ENCODE measurements around the gene PECR.

PECR gene

DNA sequence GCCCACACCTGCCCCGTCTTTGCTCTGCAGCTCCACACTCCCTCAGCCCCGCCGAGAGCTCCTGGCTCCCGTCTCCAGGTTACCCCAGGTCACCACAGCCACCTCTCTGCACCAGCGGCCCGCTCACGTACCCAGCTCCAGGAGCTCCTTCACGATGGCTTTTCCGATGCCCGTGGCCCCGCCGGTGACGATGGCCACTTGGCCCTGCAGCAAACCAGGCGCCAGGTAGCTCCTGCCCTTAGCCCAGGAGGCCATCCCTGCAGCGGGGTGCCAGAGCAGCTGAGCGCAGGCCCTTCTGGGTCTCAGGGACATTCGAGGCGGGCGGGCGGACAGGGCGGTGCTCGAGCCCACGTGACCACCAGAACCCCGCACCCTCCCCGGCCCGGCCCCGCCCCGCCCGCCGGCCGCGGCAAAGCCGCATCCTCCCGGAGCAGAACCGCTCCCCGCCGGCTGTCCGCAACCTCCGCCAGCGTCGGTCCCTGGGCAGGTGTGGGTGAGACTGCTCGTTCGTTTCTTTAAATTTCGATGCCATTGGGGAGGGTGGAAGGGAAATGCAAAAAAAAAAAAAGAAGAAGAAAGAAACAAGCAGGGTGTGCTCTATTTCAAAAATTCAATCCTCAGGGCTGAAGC lies at the start of gene PECR, which contains the start of gene TMEM169:
PECR (minus strand) TSS at position 323 of the 630 bp plus-strand sequence; CDS start at position 255, 68 bp downstream.
TMEM169 (plus strand) TSS at position 433 of the 630 bp plus-strand sequence. CDS start 14,045 bp downstream, outside the sequence.
- peak; percentile 87 for DNase-seq

DNA sequence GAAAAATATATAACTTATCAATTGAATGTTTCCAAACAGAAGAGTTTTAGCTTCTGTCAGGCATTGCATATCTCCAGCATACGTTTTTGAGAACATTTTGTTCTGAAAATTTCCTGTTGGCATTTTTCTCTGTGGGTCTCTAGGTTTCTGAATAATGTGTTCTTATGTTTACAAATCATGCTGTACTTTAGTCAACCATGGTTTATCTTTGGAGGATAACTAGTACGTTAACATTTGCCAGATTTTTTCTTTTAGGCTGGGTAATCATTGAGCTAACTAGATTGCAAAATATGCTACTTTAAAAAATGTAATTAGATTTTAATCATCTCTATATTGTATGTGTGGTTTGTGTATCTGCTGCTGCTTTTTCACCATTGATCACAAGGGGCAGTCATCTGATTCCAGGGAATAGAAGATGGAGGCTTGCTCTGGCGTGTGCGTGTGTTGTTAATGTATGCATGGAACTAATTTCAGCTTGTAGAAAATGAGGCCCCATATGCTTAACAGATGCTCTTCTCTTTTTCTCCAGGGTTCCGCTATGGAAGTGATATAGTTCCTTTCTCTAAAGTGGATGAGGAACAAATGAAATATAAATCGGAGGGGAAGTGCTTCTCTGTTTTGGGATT lies 48.9 kb upstream of the PECR start:
- no peak for DNase-seq

DNA sequence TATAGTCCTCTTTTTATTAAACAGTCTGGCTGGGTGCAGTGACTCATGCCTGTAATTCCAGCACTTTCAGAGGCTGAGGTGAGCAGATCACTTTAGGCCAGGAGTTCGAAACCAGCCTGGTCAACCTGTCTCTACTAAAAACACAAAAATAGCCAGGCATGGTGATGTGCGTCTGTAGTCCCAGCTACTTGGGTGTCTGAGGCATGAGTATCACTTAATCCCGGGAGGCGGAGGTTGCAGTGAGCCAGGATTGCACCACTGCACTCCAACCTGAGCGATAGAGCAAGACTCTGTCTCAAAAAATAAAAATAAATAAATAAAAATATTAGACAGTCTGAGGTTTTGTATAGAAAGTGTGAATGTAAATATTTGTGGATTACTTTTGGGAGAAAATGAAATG lies 45.3 kb upstream of the PECR start:
- no peak for DNase-seq

DNA sequence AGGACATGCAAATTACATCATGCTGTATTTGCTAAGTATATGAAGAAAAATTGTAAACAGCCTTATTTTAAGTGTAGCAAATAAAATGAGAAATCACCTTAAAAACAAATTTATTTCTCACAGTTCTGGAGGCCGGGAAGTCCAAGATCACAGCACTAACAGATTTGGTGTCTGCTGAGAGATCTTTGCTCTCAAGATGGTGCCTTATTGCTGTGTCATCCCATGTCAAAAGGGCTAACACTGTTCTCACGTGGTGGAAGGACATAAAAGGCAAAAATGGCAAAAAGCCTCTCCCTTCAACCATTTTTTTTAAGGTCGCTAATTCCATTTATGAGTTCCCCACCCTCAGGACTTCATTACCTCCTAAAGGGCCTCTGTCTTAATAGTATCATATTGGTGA lies 39.6 kb upstream of the PECR start:
- DNase-seq: no peak

DNA sequence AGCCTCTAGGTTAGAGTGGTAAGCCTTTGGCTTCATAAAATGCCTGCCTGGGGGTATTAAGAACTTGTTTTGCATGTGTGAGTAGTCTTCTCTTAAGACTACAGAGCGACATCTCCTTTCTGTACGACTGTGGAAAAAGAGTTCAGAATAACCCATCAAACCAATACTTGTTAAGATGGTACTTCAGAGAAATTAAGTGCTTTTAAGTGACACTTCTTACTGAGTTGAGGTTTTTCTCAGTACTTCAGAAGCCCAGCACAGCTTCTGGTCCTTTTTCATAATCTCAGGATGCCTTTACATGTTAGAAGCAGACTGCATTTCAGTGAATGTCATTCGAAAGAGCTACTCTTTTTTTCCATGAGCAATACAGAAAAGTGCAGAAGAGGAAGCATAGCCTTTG lies 38.4 kb upstream of the PECR start:
- no peak for DNase-seq

DNA sequence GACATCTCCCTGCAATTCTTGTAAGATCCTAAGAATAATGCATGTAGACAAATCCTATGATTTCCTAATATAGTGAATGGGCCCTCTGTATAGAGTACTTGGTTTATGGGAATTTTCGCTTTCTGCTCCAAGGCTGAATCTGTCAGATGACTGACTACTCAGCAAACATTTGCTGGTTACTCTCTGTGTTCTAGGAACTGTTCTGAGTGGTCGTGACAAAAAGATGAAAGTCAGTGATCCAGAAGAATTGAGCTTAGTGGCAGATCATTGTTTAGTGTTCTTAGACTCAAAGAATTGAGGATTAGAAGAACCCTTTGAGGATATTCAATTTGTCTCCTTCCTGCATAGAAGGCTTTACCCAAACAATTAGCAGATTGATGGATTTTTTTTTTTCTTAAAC lies 37.5 kb upstream of the PECR start:
- DNase-seq: no peak

DNA sequence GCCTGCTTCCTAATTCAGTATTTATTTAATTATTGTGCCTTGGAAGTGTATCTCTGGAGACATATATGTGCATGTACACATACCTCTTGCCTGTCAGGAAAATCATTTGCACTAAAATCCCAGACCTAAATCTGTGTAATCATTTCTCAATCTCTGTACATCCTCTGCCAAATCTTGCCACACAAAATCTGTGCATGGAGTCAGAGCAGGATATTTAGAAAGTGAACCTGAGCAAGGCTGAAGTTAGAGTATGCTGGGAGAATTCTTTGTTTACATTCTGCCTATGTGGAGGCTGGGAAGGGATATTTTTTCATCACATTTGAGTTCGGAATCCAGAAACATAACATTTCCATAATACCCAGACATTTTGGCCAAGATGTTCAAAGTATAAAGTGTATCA lies 36.9 kb upstream of the PECR start:
- DNase-seq: no peak

DNA sequence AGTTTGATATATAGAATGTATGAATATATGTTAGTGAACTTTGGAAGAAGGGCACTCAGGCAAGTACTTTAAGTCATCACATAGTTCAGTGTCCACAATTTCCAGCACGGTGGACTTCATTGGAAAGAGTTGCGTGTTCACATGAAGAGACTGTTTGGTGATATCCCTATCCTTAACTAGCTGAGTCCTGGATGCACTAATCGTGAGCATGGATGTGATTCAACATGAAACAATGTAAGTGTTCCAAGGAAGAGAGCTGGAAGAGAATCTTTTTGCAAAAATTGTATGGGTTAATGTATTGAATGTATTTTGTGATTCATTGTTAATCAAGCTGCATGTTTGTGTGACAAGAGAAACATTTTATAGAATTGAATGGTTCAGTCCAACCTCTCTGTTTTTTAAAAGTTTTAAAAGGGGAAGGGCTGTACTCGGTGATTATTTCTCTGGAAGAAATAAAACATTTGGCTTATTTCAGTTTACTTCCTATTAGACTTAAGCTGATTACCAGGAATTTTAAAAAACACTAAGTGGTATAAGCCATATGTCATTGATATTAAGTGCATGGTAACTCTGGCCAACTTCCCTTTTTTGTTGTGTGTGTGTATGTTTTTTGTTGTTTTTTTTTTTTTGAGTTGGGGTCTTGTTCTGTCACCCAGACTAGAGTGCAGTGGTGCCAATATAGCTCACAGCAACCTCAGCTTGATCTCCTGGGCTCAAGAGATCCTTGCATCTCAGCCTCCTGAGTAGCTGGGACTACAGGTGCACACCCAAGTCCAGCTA lies 36.1 kb upstream of the PECR start:
- DNase-seq: no peak

DNA sequence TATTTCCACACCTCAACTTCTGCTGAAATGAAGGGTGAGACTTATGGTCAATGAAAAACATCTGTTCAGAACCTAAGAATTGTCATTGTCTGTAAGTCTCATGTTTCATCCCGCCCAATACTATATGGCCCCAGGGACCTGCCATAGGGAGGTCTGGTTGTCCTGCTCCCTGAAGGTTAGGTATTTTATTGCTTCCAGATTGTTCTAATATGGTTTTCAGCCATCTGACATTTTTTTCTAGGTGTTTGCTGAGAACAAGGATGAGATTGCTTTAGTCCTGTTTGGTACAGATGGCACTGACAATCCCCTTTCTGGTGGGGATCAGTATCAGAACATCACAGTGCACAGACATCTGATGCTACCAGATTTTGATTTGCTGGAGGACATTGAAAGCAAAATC lies 34.8 kb upstream of the PECR start:
- DNase-seq: no peak

DNA sequence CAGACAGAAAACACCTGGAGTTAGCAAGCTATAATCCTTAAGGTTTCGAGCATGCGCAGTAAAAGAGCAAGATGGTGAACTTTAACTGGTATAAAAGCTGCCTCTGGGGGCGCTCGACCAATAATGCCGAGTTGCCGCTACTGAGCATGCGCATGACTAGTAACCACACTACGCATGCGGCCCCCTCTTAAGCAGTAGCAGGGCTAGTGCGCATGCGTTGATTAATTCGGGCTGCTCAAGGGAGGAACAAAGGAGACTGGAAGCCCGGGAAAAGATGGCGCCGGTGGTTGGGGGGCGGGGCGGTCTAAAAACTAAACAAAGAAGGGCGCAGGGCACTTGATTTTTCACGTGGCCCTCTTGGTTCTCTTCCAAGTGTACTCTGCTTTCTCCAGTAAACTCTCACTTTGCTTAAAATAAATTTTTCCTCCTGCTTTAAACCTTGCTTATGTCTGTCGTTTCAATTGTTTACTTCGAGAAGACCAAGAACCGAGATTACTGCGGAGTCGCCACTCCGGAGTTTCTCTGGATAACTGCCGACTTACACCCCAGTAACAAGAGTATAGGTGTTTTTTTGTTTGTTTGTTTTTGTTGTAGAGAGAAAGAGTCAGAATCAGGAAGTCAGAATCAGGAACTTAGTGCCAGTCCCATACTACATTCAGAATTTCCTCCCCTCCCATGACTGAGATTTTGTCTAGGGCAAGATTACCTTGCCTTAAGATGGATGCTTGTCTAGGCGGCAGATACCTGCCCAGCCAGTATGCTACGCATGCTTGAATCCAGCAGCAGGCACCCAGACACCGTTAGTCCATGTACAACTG lies 33.3 kb upstream of the PECR start:
- peak; percentile 98 for DNase-seq

DNA sequence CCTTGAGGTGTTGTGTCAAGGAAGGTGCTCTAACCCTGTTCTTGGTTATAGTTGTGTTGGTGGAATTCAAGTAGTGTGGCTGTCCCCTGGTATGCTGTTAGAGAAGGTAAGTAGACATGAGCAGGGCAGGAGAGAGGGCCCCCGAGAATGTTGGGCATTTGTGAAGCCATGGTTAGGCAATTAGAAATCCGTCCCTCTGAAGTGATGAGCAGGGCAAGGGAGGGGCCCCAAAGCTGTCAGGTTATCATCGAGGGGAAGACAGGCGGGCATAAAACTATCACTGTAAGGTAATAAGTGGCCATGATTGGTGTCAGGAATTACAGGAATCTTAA lies 32.7 kb upstream of the PECR start:
- no peak for DNase-seq

DNA sequence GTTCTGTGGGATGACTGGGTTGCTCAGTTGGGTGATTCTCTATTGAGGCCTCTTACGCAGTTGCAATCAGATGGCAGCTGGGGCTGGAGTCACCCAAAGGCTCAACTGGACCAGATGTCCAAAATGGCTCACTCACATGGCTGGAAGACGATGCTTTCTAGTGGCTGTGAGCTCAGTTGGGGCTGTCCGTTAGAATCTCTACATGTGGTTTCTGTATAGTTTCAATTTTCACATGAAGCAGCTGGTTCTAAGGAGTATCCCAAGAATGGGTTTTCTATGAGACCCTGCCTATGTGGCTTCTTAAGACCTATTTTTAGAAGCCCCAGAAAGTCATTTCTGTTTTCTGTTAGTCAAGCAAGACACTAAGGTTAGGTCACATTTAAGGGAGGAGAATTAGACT lies 32.0 kb upstream of the PECR start:
- DNase-seq: no peak

DNA sequence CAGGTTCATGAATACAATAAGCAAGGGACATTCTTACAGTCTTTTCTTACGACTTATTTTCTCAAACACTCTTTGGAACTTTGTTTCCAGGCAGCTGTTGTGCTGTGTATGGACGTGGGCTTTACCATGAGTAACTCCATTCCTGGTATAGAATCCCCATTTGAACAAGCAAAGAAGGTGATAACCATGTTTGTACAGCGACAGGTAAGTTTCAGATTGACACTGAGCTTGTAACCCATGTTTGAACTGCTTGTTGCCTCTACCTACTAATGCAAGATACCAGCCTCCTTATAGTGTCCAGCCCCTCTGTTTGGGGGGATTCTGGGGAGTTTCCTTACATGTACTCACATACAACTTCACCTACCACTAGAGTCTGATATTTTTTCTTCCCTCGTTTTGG lies 31.3 kb upstream of the PECR start:
- DNase-seq: no peak

DNA sequence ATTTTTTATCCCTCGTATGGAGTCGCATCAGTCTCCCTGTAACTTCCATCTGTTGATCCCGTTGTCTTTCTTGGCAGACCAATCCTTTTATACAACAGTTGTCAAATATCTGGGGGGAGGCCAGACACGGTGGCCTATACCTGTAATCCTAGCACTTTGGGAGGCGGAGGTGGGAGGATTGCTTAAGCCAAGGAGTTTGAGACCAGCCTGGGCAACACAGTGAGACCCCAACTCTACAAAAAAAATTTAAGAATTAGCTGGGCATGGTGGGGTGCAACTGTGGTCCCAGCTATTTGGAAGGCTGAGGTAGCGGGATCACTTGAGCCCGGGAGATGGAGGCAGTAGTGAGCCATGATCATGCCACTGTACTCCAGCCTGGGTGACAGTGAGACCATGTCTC lies 29.5 kb upstream of the PECR start:
- no peak for DNase-seq

DNA sequence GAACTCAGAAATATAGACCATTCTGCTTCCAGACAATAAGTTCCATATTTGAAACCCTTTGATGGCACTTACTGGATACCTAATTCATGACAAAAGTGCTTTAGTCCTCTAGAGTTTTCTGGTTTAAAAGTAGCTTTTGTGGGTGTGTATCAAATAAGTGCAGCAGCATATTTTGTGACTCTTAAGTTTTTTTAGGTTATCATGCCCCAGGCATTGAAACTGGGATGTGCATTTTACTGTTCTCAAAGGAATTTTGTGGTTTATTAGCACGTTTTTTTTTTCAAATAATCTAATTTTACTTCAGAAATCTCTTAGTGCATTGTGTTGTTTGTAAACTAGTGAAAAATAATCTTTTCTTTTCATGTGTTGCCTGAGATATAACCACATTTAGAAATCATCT lies 29.0 kb upstream of the PECR start:
- DNase-seq: no peak

DNA sequence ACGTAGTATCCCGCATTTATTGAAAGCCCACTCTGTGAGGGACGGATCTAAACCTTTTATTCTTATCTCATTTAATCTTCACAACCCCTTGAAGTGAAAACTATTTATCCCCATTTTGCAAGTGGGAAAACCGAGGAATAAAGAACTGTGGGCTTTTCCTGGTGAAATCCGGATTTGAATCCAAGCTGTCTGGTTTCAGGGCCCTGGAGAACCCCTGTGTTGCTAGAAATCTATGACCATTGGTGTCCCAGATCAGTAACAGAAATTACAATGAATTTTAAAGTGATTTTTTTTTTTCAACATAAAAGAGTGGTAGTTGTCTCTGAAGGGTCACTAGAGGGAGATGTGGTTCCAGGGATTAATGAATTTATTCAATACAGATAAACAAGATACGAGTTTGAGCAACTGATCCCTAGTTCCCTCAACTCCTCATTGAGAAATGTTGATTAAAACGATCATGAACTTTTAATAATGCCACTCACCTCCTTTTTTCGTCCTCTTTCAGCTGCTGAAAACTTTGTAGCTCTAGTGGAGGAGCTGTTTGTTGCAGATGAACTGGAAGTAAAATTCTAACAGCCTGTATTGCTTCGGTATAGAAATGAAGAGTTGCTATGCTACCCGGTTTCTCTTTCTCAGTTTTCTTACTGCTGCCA lies 28.5 kb upstream of the PECR start:
- DNase-seq: no peak

DNA sequence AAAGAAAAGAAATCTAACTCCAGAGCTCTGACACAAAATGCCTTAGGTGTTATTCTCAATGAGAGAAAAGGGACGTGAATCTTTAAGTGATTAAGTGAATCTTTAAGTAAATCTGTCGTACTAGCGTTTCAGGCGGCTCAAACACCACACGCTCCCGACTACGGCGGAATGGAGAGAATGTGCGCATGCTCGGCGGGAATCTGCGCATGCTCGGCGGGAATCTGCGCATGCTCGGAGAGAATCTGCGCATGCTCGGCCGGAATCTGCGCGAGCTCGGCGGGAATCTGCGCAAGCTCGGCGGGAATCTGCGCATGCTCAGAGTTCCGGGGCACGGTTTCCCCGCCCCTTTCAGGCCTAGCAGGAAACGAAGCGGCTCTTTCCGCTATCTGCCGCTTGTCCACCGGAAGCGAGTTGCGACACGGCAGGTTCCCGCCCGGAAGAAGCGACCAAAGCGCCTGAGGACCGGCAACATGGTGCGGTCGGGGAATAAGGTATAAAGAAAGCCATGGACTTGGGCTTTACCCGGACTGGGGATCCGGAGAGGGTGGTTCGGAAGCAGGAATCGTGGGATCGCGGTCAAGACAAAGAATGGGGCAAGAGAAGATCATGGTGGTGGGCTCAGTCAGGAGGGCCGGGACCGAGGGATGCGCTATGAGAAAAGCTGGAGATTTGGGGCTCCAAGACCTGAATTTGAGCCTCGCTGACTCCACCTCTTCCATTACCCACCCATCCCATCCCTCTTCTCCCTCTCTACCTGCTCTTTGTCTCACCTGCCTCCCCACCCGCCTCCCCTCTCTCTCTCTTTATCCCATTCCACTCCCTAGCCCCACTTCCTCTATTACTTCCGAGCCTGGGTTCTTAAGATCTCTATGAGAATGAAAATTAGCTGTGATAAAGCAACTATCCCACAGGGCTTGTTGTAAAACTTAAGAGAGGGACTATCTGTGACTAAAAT lies 27.6 kb upstream of the PECR start, which contains the start of gene XRCC5:
XRCC5 (plus strand) TSS at position 382 of the 955 bp plus-strand sequence; CDS start at position 471, 89 bp downstream.
- peak; percentile 98 for DNase-seq

DNA sequence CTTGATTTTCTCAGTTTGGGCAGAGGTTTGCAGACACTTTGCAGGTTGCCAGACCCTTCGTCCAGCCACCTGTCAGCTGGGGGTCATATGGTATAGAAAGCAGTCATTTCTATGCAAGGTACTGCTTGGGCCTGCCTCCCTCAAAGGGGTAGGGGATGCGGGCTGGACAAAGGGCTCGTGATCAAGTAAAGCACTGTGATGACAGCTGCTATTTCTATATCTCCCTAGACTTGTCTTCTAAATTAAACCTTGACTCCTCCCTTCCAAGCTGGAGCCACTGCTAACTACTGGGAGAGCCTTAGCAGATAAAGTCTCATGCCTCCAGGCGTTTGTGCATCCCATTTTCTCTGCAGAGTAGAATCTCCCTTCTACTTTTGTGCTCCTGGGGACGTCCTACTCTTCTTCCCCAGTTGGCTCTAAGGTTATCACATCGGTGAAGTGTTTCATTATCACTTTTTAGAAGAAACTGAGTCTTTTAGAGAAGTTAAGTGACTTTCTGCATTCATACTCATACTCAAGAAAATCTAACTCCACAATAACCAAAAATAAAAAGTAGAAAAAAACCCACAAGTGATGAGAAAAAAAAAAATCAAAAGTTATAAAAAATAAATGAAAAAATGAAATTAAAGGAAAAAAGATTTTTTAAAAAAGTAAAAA lies 26.8 kb upstream of the PECR start:
- peak; percentile 68 for DNase-seq

DNA sequence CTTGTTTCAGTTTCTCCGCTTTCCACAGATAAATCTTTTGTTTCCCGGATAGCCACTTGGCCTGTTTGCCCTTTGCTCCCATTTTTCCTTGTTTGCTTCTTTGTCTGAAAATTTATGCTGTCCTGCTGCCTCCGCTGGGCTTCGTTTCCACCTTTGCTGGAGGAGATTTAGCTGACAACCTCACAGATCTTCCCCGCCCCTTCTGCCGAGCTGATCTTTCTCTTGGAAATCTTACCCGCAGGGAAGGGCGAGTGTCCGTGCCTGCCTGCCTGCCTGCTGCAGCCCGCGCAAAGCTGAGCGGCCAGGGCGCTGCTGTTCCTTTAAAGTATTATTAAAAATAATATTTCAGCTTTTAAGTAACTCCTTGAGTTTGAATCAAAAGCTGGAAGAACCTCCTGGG lies 26.2 kb upstream of the PECR start:
- DNase-seq: peak; percentile 83

DNA sequence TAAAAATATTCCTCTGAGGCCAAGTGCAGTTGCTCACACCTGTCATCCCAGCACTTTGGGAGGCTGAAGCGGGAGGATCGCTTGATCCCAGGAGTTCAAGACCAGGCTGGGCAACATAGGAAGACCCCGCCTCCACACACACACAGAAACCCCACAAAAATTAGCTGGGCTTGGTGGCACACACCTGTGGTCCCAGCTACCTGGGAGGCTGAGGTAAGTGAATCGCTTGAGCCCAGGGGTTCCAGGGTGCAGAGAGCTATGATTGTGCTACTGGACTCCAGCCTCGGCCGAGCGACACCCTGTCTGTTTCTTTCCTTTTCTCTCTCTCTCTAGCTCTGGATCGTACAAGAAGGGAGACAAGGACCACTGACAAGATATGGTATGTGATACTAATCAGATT lies 25.7 kb upstream of the PECR start:
- no peak for DNase-seq

DNA sequence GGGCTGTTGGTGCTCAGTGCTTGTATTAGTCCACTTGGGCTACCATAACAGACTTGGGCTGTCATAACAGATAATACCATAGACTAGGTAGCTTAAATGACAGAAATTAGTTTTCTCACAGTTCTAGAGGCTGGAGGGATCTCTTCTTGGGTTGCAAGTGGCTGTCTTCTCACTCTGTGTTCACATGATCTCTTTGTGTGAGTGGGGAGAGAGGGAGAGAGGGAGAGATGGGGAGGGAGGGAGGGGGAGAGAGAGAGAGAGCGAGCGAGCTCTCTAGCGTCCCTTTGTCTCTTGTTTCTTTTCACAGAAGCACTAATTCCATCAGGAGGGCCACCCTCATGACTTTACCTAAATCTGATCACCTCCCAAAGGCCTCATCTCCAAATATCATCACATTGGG lies 23.1 kb upstream of the PECR start:
- no peak for DNase-seq
